Measurements from ENCODE around the gene DDB1. TPM values are rescaled to one million over a fixed set of nuclear protein-coding genes. Genes with fewer than 3 reads are reported as not detected.

DDB1 gene
- total and polyA plus RNA-seq, 10 of the 15 experiments (the other 5 are each of a cell fraction or from before 2014, with no cell fraction given): 136 to 272 (median 216) TPM

DNA sequence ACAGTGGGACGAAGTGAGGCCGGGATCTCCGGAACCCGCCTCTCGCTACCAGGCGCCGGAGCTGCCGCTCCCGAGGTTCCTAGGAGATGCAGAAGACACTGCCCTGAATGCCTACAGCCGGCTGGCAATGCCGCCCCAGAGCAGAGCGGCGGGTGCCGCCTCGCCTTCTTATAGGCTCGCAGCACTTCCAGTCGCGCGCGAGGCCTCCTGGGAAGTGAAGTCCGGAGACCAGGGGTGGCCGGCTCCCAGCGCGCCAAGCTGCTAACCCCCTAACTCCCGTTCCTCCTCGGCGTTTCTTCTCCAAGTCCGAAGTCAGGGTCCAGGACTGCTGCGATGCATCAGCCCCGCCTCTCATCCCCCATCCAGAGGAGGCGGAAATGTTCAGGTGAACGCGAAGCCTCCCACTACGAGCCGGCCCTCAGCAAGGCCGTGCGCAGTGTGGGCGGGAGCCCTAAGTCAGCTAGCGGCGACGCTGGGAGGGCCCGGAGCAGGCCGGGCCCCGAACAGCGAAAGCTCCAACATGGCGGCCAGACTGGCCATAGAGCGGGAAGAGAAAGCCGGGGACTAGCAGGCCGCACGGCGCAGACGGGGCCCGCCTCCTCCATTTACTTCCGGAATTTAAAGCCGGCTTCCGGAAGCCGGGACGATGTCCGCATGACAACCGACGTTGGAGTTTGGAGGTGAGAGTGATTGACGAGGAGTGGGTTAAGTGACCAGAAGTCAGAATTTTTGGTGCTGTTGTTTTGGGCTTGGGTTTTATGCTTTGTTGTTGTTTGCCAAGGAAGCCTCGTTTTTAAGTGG is 29.0 kb upstream of the DDB1 start, which contains the start of the genes CYB561A3 and TMEM138 (continued):
- TF ChIP-seq TAF1 (IDR thresholded peaks at IDR 0.05; ENCODE audit: borderline replicate concordance, low read depth, low read length): peak; percentile 84
- no peak for TF ChIP-seq NFYA (IDR thresholded peaks at IDR 0.05; ENCODE audit: borderline replicate concordance, low read depth, low read length)
- peak; percentile 57 for TF ChIP-seq SMAD1 (IDR thresholded peaks at IDR 0.05; ENCODE audit: low read depth, partially characterized antibody)
- peak; percentile 51; the same call in 1 of the 2 replicates for TF ChIP-seq HDGF (IDR thresholded peaks at IDR 0.05)
- peak; percentile 97 for TF ChIP-seq LARP7 (IDR thresholded peaks at IDR 0.05)
- TF ChIP-seq WRNIP1 (IDR thresholded peaks at IDR 0.05; ENCODE audit: borderline replicate concordance, low read depth, low read length): peak; percentile 73; the same call in 1 of the 2 replicates
- peak; percentile 89; the same call in 1 of the 2 replicates for TF ChIP-seq CBX5 (IDR thresholded peaks at IDR 0.05; ENCODE audit: low read depth)
- TF ChIP-seq SIN3A (IDR thresholded peaks at IDR 0.05; ENCODE audit: low read depth, low read length): peak; percentile 88
- peak; percentile 92 for TF ChIP-seq GABPA (IDR thresholded peaks at IDR 0.05; ENCODE audit: low read depth)
- no peak for TF ChIP-seq MYB (IDR thresholded peaks at IDR 0.05; ENCODE audit: borderline replicate concordance, low read depth, low read length)
- TF ChIP-seq, protein P1, sequence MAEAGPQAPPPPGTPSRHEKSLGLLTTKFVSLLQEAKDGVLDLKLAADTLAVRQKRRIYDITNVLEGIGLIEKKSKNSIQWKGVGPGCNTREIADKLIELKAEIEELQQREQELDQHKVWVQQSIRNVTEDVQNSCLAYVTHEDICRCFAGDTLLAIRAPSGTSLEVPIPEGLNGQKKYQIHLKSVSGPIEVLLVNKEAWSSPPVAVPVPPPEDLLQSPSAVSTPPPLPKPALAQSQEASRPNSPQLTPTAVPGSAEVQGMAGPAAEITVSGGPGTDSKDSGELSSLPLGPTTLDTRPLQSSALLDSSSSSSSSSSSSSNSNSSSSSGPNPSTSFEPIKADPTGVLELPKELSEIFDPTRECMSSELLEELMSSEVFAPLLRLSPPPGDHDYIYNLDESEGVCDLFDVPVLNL (IDR thresholded peaks at IDR 0.05; ENCODE audit: low read depth, low read length): peak; percentile 26; the same call in 1 of the 2 replicates
- TF ChIP-seq NFYB (IDR thresholded peaks at IDR 0.05; ENCODE audit: insufficient read depth, low read depth, low read length): peak; percentile 74
- peak; percentile 66; the same call in 1 of the 2 replicates for TF ChIP-seq DPF2 (IDR thresholded peaks at IDR 0.05)
- TF ChIP-seq ESRRA (IDR thresholded peaks at IDR 0.05; ENCODE audit: low read length): no peak; the same call in 1 of the 2 replicates
- TF ChIP-seq CREB1 (IDR thresholded peaks at IDR 0.05; ENCODE audit: low read depth): peak; percentile 74; the same call in 1 of the 2 replicates
- TF ChIP-seq KLF5 (IDR thresholded peaks at IDR 0.05; ENCODE audit: partially characterized antibody): peak; percentile 33
- TF ChIP-seq, protein P2, sequence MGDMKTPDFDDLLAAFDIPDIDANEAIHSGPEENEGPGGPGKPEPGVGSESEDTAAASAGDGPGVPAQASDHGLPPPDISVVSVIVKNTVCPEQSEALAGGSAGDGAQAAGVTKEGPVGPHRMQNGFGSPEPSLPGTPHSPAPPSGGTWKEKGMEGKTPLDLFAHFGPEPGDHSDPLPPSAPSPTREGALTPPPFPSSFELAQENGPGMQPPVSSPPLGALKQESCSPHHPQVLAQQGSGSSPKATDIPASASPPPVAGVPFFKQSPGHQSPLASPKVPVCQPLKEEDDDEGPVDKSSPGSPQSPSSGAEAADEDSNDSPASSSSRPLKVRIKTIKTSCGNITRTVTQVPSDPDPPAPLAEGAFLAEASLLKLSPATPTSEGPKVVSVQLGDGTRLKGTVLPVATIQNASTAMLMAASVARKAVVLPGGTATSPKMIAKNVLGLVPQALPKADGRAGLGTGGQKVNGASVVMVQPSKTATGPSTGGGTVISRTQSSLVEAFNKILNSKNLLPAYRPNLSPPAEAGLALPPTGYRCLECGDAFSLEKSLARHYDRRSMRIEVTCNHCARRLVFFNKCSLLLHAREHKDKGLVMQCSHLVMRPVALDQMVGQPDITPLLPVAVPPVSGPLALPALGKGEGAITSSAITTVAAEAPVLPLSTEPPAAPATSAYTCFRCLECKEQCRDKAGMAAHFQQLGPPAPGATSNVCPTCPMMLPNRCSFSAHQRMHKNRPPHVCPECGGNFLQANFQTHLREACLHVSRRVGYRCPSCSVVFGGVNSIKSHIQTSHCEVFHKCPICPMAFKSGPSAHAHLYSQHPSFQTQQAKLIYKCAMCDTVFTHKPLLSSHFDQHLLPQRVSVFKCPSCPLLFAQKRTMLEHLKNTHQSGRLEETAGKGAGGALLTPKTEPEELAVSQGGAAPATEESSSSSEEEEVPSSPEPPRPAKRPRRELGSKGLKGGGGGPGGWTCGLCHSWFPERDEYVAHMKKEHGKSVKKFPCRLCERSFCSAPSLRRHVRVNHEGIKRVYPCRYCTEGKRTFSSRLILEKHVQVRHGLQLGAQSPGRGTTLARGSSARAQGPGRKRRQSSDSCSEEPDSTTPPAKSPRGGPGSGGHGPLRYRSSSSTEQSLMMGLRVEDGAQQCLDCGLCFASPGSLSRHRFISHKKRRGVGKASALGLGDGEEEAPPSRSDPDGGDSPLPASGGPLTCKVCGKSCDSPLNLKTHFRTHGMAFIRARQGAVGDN (IDR thresholded peaks at IDR 0.05): peak; percentile 80
- TF ChIP-seq, protein P3, sequence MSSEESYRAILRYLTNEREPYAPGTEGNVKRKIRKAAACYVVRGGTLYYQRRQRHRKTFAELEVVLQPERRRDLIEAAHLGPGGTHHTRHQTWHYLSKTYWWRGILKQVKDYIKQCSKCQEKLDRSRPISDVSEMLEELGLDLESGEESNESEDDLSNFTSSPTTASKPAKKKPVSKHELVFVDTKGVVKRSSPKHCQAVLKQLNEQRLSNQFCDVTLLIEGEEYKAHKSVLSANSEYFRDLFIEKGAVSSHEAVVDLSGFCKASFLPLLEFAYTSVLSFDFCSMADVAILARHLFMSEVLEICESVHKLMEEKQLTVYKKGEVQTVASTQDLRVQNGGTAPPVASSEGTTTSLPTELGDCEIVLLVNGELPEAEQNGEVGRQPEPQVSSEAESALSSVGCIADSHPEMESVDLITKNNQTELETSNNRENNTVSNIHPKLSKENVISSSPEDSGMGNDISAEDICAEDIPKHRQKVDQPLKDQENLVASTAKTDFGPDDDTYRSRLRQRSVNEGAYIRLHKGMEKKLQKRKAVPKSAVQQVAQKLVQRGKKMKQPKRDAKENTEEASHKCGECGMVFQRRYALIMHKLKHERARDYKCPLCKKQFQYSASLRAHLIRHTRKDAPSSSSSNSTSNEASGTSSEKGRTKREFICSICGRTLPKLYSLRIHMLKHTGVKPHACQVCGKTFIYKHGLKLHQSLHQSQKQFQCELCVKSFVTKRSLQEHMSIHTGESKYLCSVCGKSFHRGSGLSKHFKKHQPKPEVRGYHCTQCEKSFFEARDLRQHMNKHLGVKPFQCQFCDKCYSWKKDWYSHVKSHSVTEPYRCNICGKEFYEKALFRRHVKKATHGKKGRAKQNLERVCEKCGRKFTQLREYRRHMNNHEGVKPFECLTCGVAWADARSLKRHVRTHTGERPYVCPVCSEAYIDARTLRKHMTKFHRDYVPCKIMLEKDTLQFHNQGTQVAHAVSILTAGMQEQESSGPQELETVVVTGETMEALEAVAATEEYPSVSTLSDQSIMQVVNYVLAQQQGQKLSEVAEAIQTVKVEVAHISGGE (CRISPR knock-in tag; IDR thresholded peaks at IDR 0.05): peak; percentile 42; the same call in 1 of the 2 replicates
- peak; percentile 88 for TF ChIP-seq RFX5 (IDR thresholded peaks at IDR 0.05; ENCODE audit: low read depth, low read length)
- peak; percentile 84 for TF ChIP-seq CBFB (IDR thresholded peaks at IDR 0.05; ENCODE audit: low read depth)
- TF ChIP-seq MTA3 (IDR thresholded peaks at IDR 0.05; ENCODE audit: borderline replicate concordance, low read length): peak; percentile 48; the same call in 1 of the 2 replicates

Data from GM12878 (cell line).